Measurements from ENCODE around the gene RBMS1.
"Not testable (repeated sequence)": the region's sequence is repeated elsewhere in the genome, so short reads cannot be mapped to it uniquely, and the experiment has no call there.

RBMS1 gene

DNA sequence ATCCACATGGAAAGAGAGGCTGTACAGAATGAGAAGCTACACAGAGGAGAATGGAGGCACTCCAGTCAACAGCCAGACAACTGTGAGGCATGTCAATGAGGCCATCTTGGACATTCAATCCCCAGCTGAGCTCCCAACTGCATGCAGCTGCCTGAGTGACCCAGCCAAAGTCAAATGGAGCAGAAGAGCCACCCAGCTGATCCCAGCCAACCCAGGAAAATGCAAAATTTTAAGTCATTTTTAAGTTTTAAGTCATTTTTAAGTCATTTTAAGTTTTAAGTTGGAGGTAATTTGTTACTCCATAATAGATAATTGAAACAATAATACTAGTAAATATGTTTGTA lies 63.6 kb downstream of the RBMS1 start:
- DNase-seq: no peak

GRCh38 chr2:160429248-160430000 lies 64.2 kb downstream of the RBMS1 start:
- no peak for DNase-seq

DNA sequence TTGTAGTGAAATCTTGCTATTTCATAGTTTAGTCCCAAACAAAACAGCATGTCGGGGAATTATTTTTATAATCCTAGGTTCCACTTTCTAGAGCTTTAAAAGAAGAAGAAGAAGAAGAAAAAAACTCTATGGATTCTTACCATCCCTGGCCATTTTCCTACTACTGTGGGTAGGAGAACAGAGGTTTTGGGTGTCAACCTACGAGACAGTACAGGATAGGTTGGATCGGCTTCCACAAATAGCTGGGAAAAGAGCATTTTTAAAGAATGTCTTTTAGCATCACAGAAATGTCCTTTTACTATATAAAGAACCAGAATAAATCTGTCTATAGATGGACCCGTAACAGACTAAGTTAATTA lies 65.2 kb downstream of the RBMS1 start:
- no peak for DNase-seq

- DNase-seq: peak; percentile 29
Observed at GRCh38 chr2:160427629-160428404, 65.8 kb downstream of the RBMS1 start.

- no peak for DNase-seq
Observed at GRCh38 chr2:160426604-160427003, 67.0 kb downstream of the RBMS1 start.

- DNase-seq: no peak
Observed at GRCh38 chr2:160425434-160426151, 68.0 kb downstream of the RBMS1 start.

DNA sequence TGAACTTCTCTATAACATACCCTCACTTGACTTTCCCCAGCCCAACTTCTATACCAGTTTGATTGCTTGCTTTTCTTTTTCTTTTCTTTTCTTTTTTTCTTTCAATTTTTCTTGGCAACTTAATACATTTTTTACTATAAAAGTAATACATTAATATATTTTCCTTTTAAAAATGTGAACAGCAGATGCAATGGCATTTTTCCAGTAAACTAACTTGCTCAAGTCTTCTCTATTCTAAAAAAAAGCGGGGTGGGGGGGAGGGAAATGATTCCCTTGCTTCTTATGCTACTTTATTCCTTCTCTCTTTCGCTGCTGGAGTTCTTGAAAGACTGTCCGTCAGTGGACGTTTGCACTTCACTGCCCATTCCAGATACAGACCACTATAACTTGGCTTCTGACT lies 70.5 kb downstream of the RBMS1 start:
- no peak for DNase-seq

- not testable (repeated sequence) for DNase-seq
Observed at GRCh38 chr2:160421646-160422501, 71.7 kb downstream of the RBMS1 start.

- no peak for DNase-seq
Observed at GRCh38 chr2:160420711-160421110, 72.9 kb downstream of the RBMS1 start.

DNA sequence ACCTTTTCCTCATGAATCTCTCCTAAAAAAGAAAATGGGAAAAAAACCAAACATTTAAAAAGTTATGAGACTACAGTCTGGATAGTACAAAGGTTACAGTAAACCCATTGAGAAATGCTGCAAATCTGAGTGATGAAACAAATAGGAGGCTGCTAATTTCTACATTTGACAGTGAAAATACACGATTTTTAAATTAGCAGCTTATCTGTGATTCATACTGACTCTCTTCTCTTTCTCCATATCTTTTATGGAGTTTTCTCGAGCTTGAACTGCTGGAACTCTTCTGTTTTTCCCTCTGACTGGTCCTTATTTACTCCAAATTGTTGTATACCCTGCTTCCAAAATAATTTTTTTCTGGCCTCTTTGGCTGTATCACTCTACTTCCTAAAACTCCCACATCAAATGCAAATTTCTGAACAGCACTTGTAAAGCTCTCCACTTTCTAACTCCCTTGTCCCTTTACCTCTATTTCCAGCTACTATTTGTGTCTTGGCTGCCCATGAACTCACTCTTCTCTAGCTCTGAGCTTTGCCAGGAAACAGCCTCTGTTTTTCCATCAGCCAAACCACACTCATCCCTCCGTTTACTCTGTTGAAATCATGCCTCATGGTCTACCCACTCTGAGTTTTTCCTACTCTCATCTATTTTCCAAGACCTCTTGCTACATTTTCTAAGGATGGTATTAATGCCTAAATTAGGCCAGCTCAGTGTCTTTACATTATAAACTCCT lies 73.7 kb downstream of the RBMS1 start:
- DNase-seq: no peak

DNA sequence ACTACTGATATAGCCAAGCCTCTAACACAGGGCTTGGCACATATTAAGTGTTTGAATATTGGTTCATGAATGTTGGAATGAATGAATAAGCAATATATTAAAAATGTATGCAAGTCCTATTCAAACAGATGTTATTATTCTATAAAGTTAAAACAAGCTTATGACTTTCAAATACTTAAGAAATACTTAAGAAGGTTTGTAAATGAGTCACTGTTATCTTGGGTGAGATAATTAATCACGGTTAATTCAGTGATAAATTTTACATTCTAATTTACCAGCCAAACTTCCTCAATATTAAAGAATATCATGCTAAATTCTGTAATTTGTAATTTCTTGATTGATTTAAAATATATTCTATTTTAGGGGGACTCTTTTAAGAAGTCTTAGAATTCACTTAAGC lies 74.8 kb downstream of the RBMS1 start:
- DNase-seq: no peak

GRCh38 chr2:160418398-160418765 lies 75.2 kb downstream of the RBMS1 start:
- no peak for DNase-seq

GRCh38 chr2:160417745-160418397 lies 75.7 kb downstream of the RBMS1 start:
- no peak for DNase-seq

GRCh38 chr2:160415991-160416390 lies 77.6 kb downstream of the RBMS1 start:
- DNase-seq: no peak

DNA sequence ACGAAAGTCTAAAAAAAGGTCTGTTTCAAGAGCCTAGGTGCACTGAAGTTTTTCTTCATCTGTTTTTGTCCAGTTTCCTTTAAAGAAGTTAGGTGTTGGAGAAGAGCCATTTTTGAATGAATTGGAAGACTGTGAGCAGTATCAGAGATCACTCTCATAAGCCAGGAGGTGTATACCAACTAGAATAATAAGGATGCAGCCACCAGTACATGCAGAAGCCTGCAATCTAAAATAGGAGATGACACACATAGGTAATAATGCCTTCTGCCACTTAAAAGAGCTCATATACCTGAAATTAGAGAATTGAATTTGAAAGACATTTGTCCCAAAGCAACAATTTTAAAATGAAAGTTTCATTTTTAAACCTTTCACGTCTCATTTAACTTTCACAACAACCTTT lies 81.7 kb downstream of the RBMS1 start:
- DNase-seq: no peak

DNA sequence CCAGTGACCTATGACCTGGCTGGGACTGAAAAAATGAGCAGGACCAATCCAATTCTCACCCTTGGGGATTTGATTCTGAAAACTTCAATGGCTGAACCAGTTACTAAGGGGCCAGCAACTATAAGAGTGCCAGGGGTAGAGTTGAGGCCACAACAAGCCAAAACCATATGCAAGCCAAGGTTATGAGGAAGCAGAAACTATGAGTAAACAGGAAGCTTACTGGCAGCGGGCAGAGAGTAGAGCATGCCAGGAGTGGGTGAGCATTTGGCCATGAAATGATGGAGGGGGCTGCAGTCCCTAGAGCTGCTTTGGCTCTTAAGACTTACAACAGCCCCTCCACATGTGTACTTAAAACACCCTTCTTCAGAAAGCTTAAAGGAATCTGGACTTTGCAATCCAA lies 82.4 kb downstream of the RBMS1 start:
- DNase-seq: no peak

DNA sequence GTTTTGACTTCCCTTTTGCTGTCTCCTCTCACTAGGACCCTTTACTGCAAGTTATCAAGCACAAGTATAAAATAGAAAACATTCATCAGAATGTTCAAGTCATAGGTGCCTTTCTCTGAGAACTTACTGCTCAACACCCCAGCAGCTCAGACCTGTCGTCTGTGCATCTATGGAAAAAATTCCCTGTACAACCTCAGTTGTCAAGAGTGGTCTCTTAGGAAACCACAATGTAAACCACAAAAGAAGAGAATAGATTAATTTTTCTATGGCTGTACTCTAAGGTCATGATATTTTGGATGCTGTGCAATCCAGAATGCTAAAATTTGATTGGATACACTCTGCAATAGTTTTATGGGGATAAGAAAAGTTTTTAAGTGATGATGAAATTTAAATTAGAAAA lies 84.1 kb downstream of the RBMS1 start:
- DNase-seq: no peak

- DNase-seq: no peak
Observed at GRCh38 chr2:160408959-160409291, 84.7 kb downstream of the RBMS1 start.

- DNase-seq: no peak
Observed at GRCh38 chr2:160408173-160408958, 85.2 kb downstream of the RBMS1 start.

GRCh38 chr2:160407393-160408172 lies 86.0 kb downstream of the RBMS1 start:
- DNase-seq: peak; percentile 61
